ENCODE measurements around the gene DPY19L2.
"Not testable (repeated sequence)": the region's sequence is repeated elsewhere in the genome, so short reads cannot be mapped to it uniquely, and the experiment has no call there.

DNA sequence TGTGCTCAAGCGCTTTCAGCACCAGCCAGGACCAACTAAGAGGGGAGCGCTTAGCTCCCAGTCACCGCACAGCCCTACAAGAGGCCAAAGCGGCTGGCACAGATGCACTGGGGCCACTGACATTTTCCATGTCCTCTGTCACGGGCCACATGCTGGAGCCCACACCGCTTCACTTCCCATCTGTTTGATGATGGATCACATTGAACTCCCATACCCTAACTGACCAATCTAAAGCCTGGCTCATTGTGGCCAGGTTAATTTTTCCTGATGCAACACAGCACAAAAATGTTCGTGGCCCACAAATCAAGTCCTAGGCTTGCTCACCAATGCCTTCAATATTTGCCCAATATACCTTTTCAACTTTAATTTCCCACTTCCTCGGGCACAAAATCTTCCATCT, 1.1 kb upstream of the DPY19L2 start:
- TF ChIP-seq, protein P1, sequence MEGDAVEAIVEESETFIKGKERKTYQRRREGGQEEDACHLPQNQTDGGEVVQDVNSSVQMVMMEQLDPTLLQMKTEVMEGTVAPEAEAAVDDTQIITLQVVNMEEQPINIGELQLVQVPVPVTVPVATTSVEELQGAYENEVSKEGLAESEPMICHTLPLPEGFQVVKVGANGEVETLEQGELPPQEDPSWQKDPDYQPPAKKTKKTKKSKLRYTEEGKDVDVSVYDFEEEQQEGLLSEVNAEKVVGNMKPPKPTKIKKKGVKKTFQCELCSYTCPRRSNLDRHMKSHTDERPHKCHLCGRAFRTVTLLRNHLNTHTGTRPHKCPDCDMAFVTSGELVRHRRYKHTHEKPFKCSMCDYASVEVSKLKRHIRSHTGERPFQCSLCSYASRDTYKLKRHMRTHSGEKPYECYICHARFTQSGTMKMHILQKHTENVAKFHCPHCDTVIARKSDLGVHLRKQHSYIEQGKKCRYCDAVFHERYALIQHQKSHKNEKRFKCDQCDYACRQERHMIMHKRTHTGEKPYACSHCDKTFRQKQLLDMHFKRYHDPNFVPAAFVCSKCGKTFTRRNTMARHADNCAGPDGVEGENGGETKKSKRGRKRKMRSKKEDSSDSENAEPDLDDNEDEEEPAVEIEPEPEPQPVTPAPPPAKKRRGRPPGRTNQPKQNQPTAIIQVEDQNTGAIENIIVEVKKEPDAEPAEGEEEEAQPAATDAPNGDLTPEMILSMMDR (IDR thresholded peaks at IDR 0.05): not testable (repeated sequence)
- not testable (repeated sequence) for TF ChIP-seq POLR2A (IDR thresholded peaks at IDR 0.05)
